AG04450 (cell line): Measurements from ENCODE around the gene PELI2. TPM values are rescaled to one million over a fixed set of nuclear protein-coding genes. Genes with fewer than 3 reads are reported as not detected.

Experiments used
- CTCF ChIA-PET: fragments of 300-600, 350-600 bp; formaldehyde crosslinking; extraction: SDS; loops from one replicate; lab custom pipeline; 2022; ENCODE audit warnings: antibody characterized with exemption, inconsistent platforms; lab: Charles Lee
- POLR2A ChIA-PET: fragments of 350-600 bp; formaldehyde crosslinking; extraction: SDS; loops from one replicate; lab custom pipeline; 2021; ENCODE audit warnings: antibody characterized with exemption, inconsistent platforms; lab: Yijun Ruan, JAX
- DNase-seq: peaks from one replicate; pipeline ENCODE4 v3.0.0-alpha.2; 2011; ENCODE audit warnings: low read depth, low spot score
- H3K27ac ChIP-seq: one replicate; pipeline ENCODE4 v1.5.1; 2012; ENCODE audit warnings: low read depth, low read length, control low read depth
- H3K27me3 ChIP-seq: one replicate; pipeline ENCODE4 v1.6.0; 2012; ENCODE audit warnings: low read length; ENCODE audit not compliant: control insufficient read depth, insufficient read depth
- H3K4me3 ChIP-seq: 2 replicates; pipeline ENCODE4 v1.5.1; 2011; ENCODE audit warnings: mild to moderate bottlenecking, low read depth, low read length, control low read depth
- H3K9me3 ChIP-seq: 2 replicates; pipeline ENCODE4 v1.5.1; 2012; ENCODE audit warnings: low read length; ENCODE audit not compliant: control insufficient read depth, insufficient read depth
- CTCF ChIP-seq: IDR thresholded peaks from 2 replicates; pipeline ENCODE4 v1.5.1; 2011; ENCODE audit warnings: low read depth, low read length, control low read depth, inconsistent platforms
- polyA plus RNA-seq: library from polyadenylated mRNA; depleted of rRNA; stranded (reverse); fragments of >200 nt; gene quantifications from 2 replicates; pipeline ENCODE4 v1.2.3, GENCODE V29; 2011

The PELI2 gene
- polyA plus RNA-seq, 1 experiment, result 25.7 TPM

GRCh38 chr14:56262530-56262929 is 144.3 kb downstream of the PELI2 start:
- no peaks in the 10 kb centered on the region for H3K27me3 ChIP-seq
- ChIA-PET POLR2A (no interaction called here), CTCF (no interaction called here)
- H3K27ac ChIP-seq, result no peak overlapping the region
- H3K9me3 ChIP-seq, result no peaks in the 10 kb centered on the region
- TF ChIP-seq CTCF, result no peak
- no peak for DNase-seq
- H3K4me3 ChIP-seq, result no peak overlapping the region

DNA sequence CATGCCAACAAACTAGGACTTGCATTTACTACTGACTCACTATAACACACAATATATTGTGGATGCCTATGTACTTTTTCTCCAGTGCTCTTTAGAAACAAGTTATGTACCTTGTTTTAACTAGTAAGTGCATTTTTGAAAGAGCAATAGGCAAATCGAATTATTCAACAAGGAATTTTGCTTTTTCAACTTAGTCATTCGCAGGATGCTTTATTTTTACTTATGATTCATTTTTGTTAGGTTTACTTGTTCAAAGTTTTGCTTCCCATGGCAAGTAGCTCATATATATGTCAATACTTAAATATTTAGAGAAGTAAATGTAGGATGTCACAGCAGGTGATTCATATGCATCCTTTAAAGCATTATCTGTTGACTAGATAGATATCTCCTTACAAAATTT is 149.8 kb downstream of the PELI2 start:
- no peaks in the 10 kb centered on the region for H3K27me3 ChIP-seq
- no peak overlapping the region for H3K4me3 ChIP-seq
- DNase-seq, result no peak
- POLR2A ChIA-PET, result interaction anchor here (0.5 kb wide), 1 partner anchor 49 kb away, joined by 4 read pairs; no protein-coding TSS in a partner anchor
- no peaks in the 10 kb centered on the region for H3K9me3 ChIP-seq
- TF ChIP-seq CTCF, result no peak
- CTCF ChIA-PET, result no interaction called here
- no peak overlapping the region for H3K27ac ChIP-seq

DNA sequence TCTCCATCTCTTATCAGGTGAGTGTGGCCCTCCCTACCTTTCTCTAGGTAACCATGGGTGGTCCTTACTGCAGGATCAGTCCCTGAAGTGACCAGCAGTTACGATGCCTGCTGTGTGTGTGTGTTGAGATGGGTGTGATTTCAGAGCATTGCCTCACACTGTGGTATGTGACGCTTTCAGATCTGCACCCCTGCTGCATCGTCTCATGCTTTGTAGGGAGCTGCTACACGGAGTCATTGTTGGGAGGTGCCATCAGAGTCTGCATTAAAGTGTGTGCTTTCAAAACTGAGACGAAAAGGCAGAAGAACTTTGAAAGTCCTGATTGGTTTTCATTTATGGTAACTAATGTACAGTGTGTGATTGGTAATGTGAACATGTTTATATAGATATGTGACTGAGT is 150.5 kb downstream of the PELI2 start:
- ChIA-PET POLR2A (no interaction called here), CTCF (no interaction called here)
- H3K4me3 ChIP-seq, result no peak overlapping the region
- peak overlapping the region; percentile 43 for H3K27ac ChIP-seq
- no peaks in the 10 kb centered on the region for H3K9me3 ChIP-seq
- no peak for DNase-seq
- no peaks in the 10 kb centered on the region for H3K27me3 ChIP-seq
- TF ChIP-seq CTCF, result no peak

- Histone ChIP-seq H3K27ac (no peak overlapping the region), H3K9me3 (no peaks in the 10 kb centered on the region), H3K4me3 (no peak overlapping the region), H3K27me3 (no peaks in the 10 kb centered on the region)
- ChIA-PET POLR2A (no interaction called here), CTCF (no interaction called here)
- TF ChIP-seq CTCF, result no peak
- DNase-seq, result no peak
Observed at GRCh38 chr14:56270921-56271320, 152.7 kb downstream of the PELI2 start.

GRCh38 chr14:56271970-56272369 is 153.8 kb downstream of the PELI2 start:
- no peak for TF ChIP-seq CTCF
- ChIA-PET POLR2A (no interaction called here), CTCF (no interaction called here)
- no peak for DNase-seq
- no peaks in the 10 kb centered on the region for H3K9me3 ChIP-seq
- no peak overlapping the region for H3K4me3 ChIP-seq
- H3K27ac ChIP-seq, result no peak overlapping the region
- H3K27me3 ChIP-seq, result no peaks in the 10 kb centered on the region
